Activated CD8-positive, alpha-beta T cell treated with anti-CD3 and anti-CD28 coated beads for 36 hours (primary cell): Measurements from ENCODE around the gene TCEA2. TPM values are rescaled to one million over a fixed set of nuclear protein-coding genes. Genes with fewer than 3 reads are reported as not detected.

ENCODE experiments used
- ATAC-seq: fragments of 200-7000 bp; cut with Tn5 transposase; one replicate; pipeline ENCODE4 v1.10.0; 2021; ENCODE audit warnings: mild to moderate bottlenecking, moderate library complexity
- CTCF ChIA-PET: fragments of 350-600 bp; sonication (Branson Sonifier 250); formaldehyde crosslinking; loops from one replicate; lab custom pipeline; 2021; ENCODE audit warnings: antibody characterized with exemption; lab: Charles Lee
- POLR2A ChIA-PET: fragments of 350-600 bp; sonication (Branson Sonifier 250); formaldehyde crosslinking; loops from one replicate; lab custom pipeline; 2021; ENCODE audit warnings: antibody characterized with exemption; lab: Charles Lee
- DNase-seq: peaks from one replicate; pipeline ENCODE4 v3.0.0-alpha.2; 2020
- H3K27ac Mint-ChIP-seq: one replicate; pipeline ENCODE4 v1.8.0; 2021; ENCODE audit warnings: mild to moderate bottlenecking, mixed read lengths
- H3K27me3 Mint-ChIP-seq: one replicate; pipeline ENCODE4 v1.8.0; 2021; ENCODE audit warnings: mixed read lengths
- H3K36me3 Mint-ChIP-seq: one replicate; pipeline ENCODE4 v1.8.0; 2021; ENCODE audit warnings: low read depth, mixed read lengths
- H3K4me1 Mint-ChIP-seq: one replicate; pipeline ENCODE4 v1.8.0; 2021; ENCODE audit warnings: low read depth, mixed read lengths
- H3K4me3 Mint-ChIP-seq: one replicate; pipeline ENCODE4 v1.8.0; 2021; ENCODE audit warnings: mild to moderate bottlenecking, moderate library complexity, mixed read lengths
- H3K9me3 Mint-ChIP-seq: one replicate; pipeline ENCODE4 v1.8.0; 2021; ENCODE audit warnings: mixed read lengths
- CTCF ChIP-seq: fragments of 200-600 bp; IDR thresholded peaks from one replicate; pipeline ENCODE4 v1.8.0; 2022; ENCODE audit warnings: antibody characterized with exemption, mild to moderate bottlenecking
- intact Hi-C: fragments of 100-400 bp; cut with micrococcal nuclease; formaldehyde crosslinking; loops from one replicate; pipeline ENCODE4 v1.10.0; 2022
- total RNA-seq, 2 experiments: library from RNA; stranded (reverse); gene quantifications; one replicate each; pipeline ENCODE4 v1.2.3, GENCODE V29; 2021

The TCEA2 gene
- total RNA-seq, 2 experiments from 2014 or later = 30.0 to 33.0 TPM

- Mint-ChIP-seq H3K9me3 (no peaks in the 10 kb centered on the region), H3K36me3 (peaks cover 34% of the 10 kb centered on the region), H3K4me1 (no peaks in the 10 kb centered on the region), H3K27me3 (no peaks in the 10 kb centered on the region), H3K27ac (no peak overlapping the region), H3K4me3 (no peak overlapping the region)
- ATAC-seq (no peak), DNase-seq (no peak)
- intact Hi-C loops = no loop called here
- POLR2A ChIA-PET = no interaction called here
- TF ChIP-seq CTCF = no peak
- CTCF ChIA-PET = interaction anchor here (1.6 kb wide), 1 partner anchor 11 kb away, joined by 8 read pairs; no protein-coding TSS in a partner anchor
Measured at GRCh38 chr20:64027981-64028685, 34.9 kb upstream of the TCEA2 start.

DNA sequence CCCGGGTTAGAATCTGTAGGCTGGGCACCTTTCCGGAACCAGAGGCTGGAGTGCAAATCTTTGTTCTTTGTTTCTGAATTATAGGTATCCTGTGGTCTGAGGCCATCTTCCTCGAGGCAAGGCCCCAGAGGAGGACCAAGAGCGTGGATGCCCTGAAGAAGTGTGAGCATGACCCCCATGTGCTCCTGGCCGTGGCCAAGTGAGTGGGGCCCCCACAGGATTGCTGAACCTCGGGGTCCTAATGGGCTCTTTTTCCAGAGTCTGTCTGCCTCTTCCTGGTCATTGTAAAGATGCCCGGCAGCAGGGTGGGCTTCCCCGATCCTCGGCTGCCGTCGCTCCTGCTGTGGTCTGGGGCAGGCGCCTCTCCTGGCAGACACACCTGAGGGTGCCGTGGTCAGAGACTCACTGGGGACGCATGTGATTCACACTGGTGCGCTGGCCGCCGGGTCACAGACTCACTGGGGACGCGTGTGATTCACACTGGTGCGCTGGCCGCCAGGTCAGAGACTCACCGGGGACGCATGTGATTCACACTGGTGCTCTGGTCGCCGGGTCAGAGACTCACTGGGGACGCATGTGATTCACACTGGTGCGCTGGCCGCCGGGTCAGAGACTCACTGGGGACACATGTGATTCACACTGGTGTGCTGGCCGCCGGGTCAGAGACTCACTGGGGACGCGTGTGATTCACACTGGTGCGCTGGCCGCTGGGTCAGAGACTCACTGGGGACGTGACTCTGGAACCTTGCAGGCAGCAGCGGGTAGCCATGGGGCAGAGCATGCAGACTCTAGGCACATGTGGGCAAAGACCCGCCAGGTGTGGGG, 33.5 kb upstream of the TCEA2 start:
- ChIA-PET POLR2A (no interaction called here), CTCF (no interaction called here)
- Mint-ChIP-seq H3K4me1 (peaks cover 9% of the 10 kb centered on the region), H3K36me3 (peaks cover 31% of the 10 kb centered on the region), H3K4me3 (no peak overlapping the region), H3K27ac (no peak overlapping the region), H3K27me3 (no peaks in the 10 kb centered on the region), H3K9me3 (no peaks in the 10 kb centered on the region)
- intact Hi-C loops = loop anchor here (10.0 kb wide), 1 partner anchor 45 kb away; the partner anchor contains the start of gene PRPF6
- DNase-seq (no peak), ATAC-seq (no peak)
- TF ChIP-seq CTCF = no peak

GRCh38 chr20:64030371-64031134, 32.4 kb upstream of the TCEA2 start:
- Mint-ChIP-seq H3K4me1 (peaks cover 18% of the 10 kb centered on the region), H3K36me3 (peaks cover 31% of the 10 kb centered on the region)

DNA sequence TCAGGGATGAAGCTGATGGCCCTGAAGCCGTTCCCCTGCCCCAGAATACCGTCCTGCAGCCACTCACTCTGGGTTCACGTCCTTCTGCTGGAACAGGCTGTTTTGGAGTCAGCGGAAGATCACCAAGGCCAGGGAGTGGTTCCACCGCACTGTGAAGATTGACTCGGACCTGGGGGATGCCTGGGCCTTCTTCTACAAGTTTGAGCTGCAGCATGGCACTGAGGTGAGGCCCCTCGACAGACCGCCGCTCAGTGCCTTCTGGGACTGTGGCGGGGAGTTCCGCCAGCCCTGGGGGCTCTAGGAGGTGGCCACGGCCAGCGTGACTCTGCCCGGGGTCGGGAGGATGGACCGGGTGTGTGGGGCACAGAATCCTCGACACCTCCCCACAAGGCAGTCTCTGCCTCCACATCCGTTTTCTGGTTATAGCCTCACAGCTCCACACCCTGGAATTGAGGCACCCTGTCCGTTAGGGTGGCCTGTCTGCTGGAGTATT, 31.1 kb upstream of the TCEA2 start:
- Mint-ChIP-seq H3K27me3 (no peaks in the 10 kb centered on the region), H3K4me3 (no peak overlapping the region), H3K27ac (no peak overlapping the region), H3K4me1 (peaks cover 31% of the 10 kb centered on the region), H3K9me3 (no peaks in the 10 kb centered on the region), H3K36me3 (peaks cover 26% of the 10 kb centered on the region)
- ATAC-seq (no peak), DNase-seq (no peak)
- no peak for TF ChIP-seq CTCF
- ChIA-PET POLR2A (interaction anchor here (0.6 to 1.4 kb wide), 2 partner anchors 13 to 51 kb away, joined by 3 to 4 read pairs; partner anchors contain the start of gene PRPF6), CTCF (no interaction called here)
- intact Hi-C loops = loop anchor here (10.0 kb wide), 1 partner anchor 47 kb away; the partner anchor contains the start of gene PRPF6

More at GRCh38 chr20:64030371-64031134, 32.4 kb upstream of the TCEA2 start:
- Mint-ChIP-seq H3K27ac (no peak overlapping the region), H3K4me3 (no peak overlapping the region), H3K9me3 (no peaks in the 10 kb centered on the region), H3K27me3 (no peaks in the 10 kb centered on the region)
- DNase-seq (no peak), ATAC-seq (no peak)
- POLR2A ChIA-PET = interaction anchor here (0.6 to 1.4 kb wide), 3 partner anchors 9 to 50 kb away, joined by 3 to 4 read pairs (median 3); partner anchors contain the start of genes PRPF6 and TCEA2
- CTCF ChIA-PET = no interaction called here
- TF ChIP-seq CTCF = no peak
- intact Hi-C loops = loop anchor here (10.0 kb wide), 1 partner anchor 46 kb away; the partner anchor contains the start of gene PRPF6
